Occipital lobe (tissue), 2 donors: ENCODE results near the gene CYP1A2. TPM values are rescaled to one million over a fixed set of nuclear protein-coding genes. Genes with fewer than 3 reads are reported as not detected.
A peak's percentile ranks its signal among the peaks of the same experiment; 100 is the strongest.
"Not testable (repeated sequence)": the region's sequence is repeated elsewhere in the genome, so short reads cannot be mapped to it uniquely, and the experiment has no call there.

Experiments used
- DNase-seq: peaks from one replicate; lab custom pipeline; 2025; lab: John Stamatoyannopoulos, UW
- total RNA-seq: library from RNA; depleted of rRNA; stranded (reverse); fragments of >200 nt; gene quantifications from one replicate; pipeline ENCODE4 v1.2.3, GENCODE V29; 2014

Gene CYP1A2
- total RNA-seq, 1 donor from 2014 or later = not detected

DNA sequence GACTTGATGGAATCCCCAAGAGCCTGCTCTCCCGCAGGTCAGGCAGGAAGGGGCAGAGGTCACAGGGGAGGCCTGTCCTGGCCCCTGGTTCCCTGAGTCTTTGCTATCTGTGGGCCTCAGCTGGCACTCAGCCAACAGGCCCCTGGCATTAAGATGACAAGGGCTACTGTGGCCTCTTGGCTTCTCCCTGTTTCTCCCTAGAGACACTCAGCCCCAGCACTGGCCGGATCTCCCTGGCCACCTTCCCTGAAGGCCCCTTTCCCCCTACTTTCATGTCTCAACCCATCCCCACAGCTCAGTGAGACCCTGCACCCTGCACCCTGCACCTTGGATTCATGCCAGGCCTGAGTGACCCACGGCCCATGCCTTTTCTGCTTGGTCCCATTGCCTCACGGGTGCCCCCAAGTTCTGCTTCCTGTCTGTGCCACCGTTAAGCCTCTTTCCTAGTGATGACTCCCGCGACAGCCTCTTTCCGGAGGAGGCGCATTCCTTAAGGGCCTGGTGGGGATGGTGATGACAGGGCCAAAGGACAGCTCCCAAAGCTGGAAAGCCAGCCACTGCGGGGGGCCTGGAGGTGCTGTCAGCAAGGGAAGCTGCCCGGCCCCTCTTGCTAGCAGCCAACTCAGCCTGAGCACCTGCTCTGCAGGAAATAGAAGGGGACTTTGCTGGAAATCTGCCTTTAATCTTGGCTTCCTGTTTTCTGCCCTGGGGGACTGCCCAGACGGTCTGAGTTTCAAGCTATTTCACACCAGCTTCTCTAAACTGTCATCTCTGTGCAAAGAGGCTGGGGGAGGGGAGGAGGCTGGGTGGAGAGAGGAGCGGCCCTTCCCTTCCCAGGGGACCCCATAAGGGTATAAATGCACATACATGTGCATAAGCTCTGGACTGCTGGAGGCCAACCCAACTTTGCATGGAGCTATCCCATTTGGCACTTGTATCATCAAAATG, 28.4 kb downstream of the CYP1A2 start:
- DNase-seq = no peak

GRCh38 chr15:74777769-74778598, 29.3 kb downstream of the CYP1A2 start:
- no peak for DNase-seq

DNA sequence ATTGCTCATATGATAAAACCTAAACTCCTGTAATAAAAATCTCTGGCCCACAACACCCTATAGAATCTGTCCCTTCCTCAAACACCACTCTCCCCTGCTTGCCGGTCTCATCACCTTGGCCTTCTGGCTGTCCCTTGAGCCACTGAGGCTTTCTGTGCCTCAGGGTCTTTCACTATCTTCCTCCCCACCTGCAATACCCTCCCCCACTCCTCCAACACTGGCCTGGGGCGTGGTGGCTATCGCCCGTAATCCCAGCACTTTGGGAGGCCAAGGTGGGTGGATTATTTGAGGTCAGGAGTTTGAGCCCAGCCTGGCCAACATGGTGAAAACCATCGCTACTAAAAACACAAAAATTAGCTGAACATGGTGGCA, 29.9 kb downstream of the CYP1A2 start:
- no peak for DNase-seq

DNA sequence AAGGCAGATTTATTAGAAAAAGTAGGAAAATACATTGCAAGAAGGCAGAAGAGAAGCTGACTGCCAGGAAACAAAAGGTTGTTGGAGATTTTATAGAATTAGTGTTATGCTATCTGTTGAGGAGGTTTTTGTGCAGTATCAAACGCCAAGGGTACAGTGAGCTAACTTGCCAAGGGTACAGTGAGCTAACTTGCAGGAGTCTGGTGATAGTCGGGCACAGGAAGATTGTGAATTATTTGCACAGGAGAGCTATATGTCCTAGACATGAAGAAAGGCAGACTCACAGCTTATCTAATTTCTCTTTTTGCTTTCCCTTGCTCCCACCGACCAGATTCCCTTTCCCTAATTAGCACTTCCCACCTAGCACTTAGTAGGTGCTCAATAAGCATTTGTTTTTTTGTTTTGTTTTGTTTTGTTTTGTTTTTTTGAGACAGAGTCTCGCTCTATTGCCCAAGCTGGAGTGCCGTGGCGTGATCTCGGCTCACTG, 30.6 kb downstream of the CYP1A2 start:
- DNase-seq = no peak

DNA sequence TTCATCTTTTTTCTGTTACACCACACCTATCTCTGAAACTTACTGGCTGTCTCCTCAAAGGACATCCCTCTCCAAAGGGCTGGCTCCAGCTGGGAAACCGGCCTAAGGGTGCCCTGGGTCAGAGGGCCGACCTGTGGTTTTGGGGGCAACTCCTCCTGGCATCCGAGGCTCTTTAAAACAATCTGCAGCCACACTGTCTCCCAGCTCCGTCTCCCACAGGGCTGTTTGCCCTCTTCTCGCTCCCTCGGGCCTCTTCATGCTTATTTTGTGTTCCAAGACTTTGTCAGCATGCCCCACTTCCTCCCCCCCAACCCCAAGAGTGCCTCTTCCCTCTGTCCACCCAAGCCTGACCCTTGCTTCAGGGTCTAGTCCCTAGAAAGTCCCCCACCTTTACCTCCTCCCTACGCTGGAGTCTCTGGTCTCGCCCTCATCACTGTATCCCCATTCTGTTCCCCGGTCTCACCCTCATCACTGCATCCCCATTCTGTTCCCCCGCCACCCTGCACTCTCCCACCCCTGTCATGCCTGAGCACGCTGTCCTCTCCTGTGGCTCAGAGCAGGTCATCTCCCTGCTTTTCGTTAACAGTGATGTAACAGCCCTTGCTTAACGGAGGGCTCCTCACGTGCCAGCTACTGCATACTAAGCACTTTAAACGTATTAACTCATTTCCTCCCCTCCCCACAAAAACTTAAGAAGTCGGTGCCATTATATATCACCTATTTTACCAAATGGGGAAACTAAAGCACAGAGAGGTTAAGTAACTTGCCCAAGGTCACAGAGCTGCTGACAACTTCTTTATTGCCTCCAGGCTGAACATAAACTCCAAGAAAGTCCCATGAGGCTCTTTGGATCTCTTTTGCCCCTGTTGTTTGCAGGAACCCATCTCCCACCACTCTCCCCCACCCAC, 32.1 kb downstream of the CYP1A2 start:
- DNase-seq = no peak

- DNase-seq = peak; percentile 50
These were observed 33.0 kb downstream of the CYP1A2 start, which contains the start of gene CSK for GRCh38 chr15:74781431-74782258. Gene CSK (plus strand): TSS chr15:74782080. CDS start chr15:74798298, 16,218 bp downstream.

DNA sequence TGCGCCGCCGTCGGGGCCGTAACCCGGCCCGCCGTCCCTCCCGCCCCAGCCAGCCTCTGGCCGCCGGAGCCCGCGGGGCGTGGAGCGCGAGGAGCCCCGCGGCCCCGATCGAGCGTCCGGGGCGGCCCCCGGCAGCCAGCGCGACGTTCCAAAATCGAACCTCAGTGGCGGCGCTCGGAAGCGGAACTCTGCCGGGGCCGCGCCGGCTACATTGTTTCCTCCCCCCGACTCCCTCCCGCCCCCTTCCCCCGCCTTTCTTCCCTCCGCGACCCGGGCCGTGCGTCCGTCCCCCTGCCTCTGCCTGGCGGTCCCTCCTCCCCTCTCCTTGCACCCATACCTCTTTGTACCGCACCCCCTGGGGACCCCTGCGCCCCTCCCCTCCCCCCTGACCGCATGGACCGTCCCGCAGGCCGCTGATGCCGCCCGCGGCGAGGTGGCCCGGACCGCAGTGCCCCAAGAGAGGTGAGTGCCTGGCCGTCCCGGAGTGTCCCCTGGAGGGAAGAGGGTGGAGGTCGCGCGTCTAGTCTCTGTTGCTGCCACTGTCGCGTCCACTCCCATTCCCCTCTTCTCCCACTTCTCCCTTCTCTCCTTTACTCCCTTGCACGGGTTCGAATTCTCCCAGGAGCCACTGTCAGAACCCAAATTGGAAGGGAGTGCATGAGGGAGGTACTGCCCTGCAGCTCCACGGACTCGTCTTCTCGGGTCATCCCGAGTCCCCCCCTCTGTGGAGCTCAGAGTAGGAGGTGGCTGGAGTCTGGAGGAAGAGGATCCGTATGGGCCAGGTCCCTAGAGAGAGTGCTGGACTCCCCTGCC, 33.8 kb downstream of the CYP1A2 start:
- no peak for DNase-seq

- DNase-seq = no peak
These were observed 34.6 kb downstream of the CYP1A2 start for GRCh38 chr15:74783072-74783807.

- DNase-seq = no peak
These were observed 35.1 kb downstream of the CYP1A2 start for GRCh38 chr15:74783808-74784175.

DNA sequence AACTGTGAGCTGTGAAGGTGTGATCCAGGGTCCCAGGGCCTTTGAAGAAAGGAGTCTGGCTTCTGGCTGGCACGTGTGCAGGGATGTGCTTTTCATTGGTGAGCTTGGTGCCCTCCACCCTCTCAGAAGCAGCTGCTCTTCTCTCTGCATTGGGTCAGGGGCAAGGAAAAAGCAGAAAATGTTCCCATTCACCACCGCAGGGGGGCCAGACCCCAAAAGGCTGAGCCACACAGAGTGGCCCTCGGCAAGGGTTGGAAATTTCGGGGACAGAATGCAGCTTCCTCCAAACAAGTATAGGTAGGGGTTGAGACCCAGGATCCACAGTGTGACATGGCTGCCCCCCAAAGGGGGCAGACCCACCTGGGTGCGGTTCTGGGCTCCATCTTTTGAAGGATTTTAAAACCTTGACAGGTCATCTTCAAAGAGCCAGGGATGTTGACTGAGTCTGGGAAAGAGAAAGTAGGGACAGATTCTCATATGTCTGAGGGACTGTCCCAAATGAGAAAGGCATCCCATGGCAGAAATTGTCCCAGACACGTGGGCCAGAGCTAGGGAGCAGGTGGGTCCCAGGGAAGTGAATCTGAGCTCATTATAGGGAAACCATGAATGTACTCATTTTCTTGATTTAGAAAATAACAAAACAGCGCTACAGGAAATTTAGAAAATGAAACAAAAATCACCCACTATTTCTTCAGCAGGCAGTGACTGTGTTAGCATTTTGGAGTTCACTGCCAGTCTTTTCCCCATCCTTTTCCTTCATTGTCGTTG, 36.0 kb downstream of the CYP1A2 start:
- no peak for DNase-seq

- DNase-seq = no peak
These were observed 36.8 kb downstream of the CYP1A2 start for GRCh38 chr15:74785194-74786032.

DNA sequence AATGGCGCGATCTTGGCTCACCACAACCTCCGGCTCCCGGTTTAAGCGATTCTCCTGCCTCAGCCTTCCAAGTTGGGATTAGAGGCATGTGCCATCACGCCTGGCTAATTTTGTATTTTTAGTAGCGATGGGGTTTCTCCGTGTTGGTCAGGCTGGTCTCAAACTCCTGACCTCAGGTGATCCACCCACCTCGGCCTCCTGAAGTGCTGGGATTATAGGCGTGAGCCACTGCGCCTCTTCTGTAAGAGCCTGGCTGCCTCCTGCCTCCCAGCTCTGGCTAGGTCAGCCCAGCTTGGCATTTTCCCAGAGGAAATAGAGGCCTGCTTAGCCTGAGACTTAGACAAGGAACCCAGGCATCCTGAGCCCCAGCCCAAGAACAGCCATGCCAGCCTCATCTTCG, 37.4 kb downstream of the CYP1A2 start:
- not testable (repeated sequence) for DNase-seq

DNA sequence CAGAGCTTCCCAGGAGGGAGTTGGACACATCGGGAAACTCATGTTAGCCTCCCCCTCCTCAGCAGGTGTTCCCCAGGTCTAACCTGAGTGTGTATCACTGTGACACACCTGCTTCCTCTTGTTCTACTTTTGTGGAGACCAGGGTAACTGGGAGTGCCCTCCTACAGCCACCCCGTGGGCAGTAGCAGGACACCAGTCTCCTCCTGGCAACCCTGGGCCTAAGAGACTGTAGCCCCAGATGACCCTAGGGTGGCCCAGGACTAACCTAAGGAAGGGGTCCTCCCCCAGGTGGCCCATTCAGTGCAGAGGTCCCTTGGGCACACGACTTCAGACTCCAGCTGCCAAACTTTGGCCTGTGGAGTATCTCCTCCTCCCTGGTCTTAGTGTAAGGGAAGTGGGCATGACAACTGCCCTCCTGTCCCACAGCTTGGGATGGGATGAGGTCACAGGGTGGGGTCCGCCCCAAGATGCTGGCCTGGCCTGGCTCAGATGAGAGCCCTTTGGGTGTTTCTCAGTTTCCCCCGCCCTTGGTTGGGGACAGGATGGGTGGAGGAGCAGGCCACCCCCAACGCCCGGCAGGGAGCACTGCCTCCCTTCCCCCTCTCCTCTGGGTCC, 38.0 kb downstream of the CYP1A2 start:
- DNase-seq = no peak

DNA sequence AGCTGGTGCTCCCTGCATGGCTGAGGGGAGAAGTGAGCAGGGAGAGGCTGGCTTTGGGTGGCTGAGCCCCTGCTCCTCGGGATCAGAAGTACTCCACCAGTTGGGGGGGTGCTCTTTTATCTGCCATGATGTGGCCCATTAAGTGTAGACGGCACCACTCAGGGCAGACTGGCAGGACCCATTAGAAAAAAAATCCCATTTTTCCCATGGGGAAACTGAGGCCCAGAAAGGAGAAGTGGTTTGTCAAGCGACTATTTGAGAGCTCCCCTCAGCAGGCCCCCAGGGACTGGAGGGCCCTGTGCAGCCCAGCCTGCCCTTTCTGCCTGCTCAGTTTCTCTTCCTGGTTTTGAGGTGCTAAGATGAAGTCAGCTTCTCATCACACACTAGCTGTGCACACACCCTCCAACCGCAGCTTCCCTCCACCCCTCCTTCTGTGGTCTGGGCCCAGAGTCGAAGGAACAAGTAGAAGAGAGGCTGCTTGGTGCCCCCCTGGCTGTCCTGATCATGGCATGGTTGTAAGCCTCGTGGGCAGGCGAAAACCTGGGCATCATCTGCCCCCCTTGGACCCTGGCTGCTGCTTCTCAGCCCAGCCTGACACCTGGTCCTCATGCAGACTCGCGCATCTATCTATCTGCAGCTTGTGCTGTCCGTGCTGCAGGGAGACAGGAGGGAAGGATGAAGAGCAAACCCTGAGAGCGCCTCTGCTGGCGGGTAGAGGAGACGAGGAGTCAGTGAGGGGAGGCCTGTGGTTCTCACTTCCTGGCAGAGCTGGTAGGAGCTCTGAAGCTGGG, 38.8 kb downstream of the CYP1A2 start:
- no peak for DNase-seq

DNA sequence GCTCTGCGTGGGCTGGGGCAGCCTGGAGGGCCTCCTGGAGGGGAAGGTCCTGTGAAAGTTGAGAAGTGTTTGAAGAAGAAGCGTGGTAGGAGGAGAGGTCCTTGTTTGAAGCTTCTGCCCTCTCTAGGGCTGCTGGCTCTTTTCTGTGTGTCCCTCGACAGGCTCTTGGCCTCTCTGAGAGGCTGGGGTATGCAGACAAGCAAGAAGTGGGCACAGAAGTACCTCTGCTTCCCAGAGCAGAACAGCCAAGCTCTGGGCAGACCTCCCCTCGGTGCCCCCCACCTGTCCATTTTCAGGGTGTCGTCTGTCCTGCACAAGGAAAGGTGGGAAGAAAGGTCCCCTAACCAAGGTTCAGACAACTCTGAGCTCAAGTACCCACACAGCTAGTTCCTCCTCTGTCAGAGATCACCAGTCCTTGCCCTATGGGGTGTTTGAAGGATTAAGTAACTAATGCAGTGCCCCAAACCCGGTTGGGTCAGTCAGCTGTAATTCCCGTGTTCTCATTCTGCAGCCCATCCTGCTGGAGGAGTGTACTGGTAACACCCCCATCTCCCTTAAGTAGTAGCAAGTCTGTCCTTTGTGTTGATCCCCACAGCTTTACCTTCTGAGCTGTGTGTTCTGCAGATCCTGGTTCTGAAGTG, 39.5 kb downstream of the CYP1A2 start:
- DNase-seq = no peak
